ENCODE data around the gene LRRC28. TPM values are rescaled to one million over a fixed set of nuclear protein-coding genes. Genes with fewer than 3 reads are reported as not detected.
"Not testable (repeated sequence)": the region's sequence is repeated elsewhere in the genome, so short reads cannot be mapped to it uniquely, and the experiment has no call there.

Gene LRRC28
- total RNA-seq, 2 donors from 2014 or later = 21.3 to 27.7 TPM

DNA sequence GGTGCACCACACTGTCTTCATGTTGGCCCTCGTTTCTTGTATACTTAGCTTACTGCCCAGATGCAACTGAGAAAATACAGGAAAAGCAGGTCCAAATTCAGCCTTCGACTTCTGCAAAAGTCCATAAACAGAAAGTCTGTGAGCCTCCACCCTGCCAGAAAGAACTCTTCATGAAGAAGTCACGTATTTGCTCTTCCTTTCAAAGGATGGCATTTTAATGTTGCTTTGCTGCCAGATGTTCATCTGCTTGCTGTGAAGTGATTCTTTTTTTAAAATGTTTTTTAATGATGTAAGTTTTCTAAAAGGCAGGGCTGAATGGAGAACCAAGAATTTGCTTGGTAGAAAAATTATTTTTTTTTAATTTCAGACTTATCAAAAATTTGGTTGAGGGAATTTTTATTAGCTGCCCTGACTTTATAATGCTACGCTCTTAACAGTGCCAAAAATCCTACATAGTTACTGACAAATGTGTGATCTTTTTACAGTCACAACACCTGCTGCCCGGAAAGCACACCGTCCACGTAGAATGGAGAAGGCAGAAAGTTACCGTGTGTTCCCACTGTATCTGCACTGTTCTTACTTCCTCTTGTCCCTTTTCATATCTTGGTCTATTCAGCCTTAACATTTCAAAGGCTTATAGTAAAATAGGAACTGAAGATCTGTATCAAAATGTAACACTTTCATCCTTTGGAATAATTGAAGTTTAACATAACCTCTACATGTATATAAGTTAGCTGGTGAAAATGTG, 136.3 kb downstream of the LRRC28 start:
- DNase-seq (ENCODE audit: low spot score in 2 of 2) (no peak), ATAC-seq (no peak)
- Mint-ChIP-seq H3K36me3 (peaks cover 25 to 31% of the 10 kb centered on the region in 2 donors), H3K9me3 (peaks cover 11 to 14% of the 10 kb centered on the region in 2 donors), H3K27ac (no peak overlapping the region)

- no peak for DNase-seq (ENCODE audit: low spot score in 2 of 2)
- H3K36me3 Mint-ChIP-seq = peaks cover 37 to 46% of the 10 kb centered on the region in 2 donors
- no peak for ATAC-seq
- no peak overlapping the region for H3K27ac Mint-ChIP-seq
- H3K9me3 Mint-ChIP-seq = peaks cover 26 to 29% of the 10 kb centered on the region in 2 donors
Observed at GRCh38 chr15:99390667-99391066, 139.4 kb downstream of the LRRC28 start.

GRCh38 chr15:99393641-99394040, 142.4 kb downstream of the LRRC28 start:
- Mint-ChIP-seq H3K9me3 (peaks cover 26 to 29% of the 10 kb centered on the region in 2 donors), H3K27ac (no peak overlapping the region), H3K36me3 (peaks cover 31 to 40% of the 10 kb centered on the region in 2 donors)
- no peak for DNase-seq (ENCODE audit: low spot score in 2 of 2)
- ATAC-seq = no peak

DNA sequence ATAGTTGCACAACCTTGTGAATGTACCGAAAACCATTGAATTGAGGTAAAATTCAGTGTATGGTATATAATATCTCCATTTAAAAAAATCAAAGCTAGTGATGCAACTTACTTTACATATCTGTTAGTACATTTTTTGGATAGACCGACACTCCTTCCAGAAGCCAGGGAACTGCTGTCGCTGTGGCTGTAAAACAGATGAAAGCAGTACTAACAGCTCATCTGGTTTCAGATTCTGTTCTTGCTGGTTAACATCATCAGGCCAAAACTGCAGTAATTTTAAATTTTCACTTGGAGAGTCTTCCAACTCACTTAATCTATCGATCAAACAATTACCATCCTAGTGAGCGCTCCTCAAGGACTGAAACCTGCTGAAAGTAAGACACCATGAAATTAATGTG, 145.1 kb downstream of the LRRC28 start:
- Mint-ChIP-seq H3K9me3 (peaks cover 25% of the 10 kb centered on the region in 2 donors), H3K36me3 (peaks cover 21 to 30% of the 10 kb centered on the region in 2 donors), H3K27ac (no peak overlapping the region)
- DNase-seq (ENCODE audit: low spot score in 2 of 2) = no peak
- no peak for ATAC-seq

- no peak for DNase-seq (ENCODE audit: low spot score in 2 of 2)
- H3K27ac Mint-ChIP-seq = no peak overlapping the region
- no peak for ATAC-seq
- peaks cover 5 to 7% of the 10 kb centered on the region in 2 donors for H3K36me3 Mint-ChIP-seq
- peaks cover 0 to 6% of the 10 kb centered on the region in 2 donors for H3K9me3 Mint-ChIP-seq
Observed at GRCh38 chr15:99399061-99399460, 147.8 kb downstream of the LRRC28 start.

- peaks cover 0 to 1% of the 10 kb centered on the region in 2 donors for H3K9me3 Mint-ChIP-seq
- ATAC-seq (no peak), DNase-seq (ENCODE audit: low spot score in 2 of 2) (no peak)
- no peak overlapping the region for H3K27ac Mint-ChIP-seq
- peaks cover 1% of the 10 kb centered on the region in 2 donors for H3K36me3 Mint-ChIP-seq
Observed at GRCh38 chr15:99399618-99400017, 148.3 kb downstream of the LRRC28 start.

DNA sequence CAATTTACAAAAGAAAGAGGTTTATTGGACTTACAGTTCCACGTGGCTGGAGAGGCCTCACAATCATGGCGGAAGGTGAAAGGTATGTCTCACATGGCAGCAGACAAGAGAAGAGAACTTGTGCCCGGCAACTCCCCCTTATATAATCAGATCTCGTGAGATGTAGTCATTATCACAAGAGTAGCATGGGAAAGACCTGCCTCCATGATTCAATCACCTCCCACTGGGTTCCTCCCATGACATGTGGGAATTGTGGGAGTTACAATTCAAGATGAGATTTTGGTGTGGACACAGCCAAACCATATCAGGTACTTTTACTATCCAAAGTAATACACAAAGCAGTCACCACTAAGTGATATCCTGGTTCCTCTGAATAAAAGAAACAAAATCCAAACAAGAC, 149.9 kb downstream of the LRRC28 start:
- not testable (repeated sequence) for H3K27ac Mint-ChIP-seq; H3K36me3 Mint-ChIP-seq; DNase-seq (ENCODE audit: low spot score in 2 of 2); H3K9me3 Mint-ChIP-seq; ATAC-seq

- H3K36me3 Mint-ChIP-seq = no peaks in the 10 kb centered on the region
- no peak overlapping the region for H3K27ac Mint-ChIP-seq
- no peaks in the 10 kb centered on the region for H3K9me3 Mint-ChIP-seq
- DNase-seq (ENCODE audit: low spot score in 2 of 2) = no peak
- ATAC-seq = no peak
Observed at GRCh38 chr15:99402014-99402729, 150.9 kb downstream of the LRRC28 start.

GRCh38 chr15:99403597-99403996, 152.3 kb downstream of the LRRC28 start:
- no peak for DNase-seq (ENCODE audit: low spot score in 2 of 2)
- no peak for ATAC-seq
- peak overlapping the region in 1 of 2 donors; percentile 58 for H3K27ac Mint-ChIP-seq
- no peaks in the 10 kb centered on the region for H3K9me3 Mint-ChIP-seq
- H3K36me3 Mint-ChIP-seq = no peaks in the 10 kb centered on the region

- Mint-ChIP-seq H3K9me3 (no peaks in the 10 kb centered on the region), H3K36me3 (no peaks in the 10 kb centered on the region), H3K27ac (no peak overlapping the region)
- DNase-seq (ENCODE audit: low spot score in 2 of 2) = no peak
- no peak for ATAC-seq
Observed at GRCh38 chr15:99404454-99404853, 153.2 kb downstream of the LRRC28 start.

- Mint-ChIP-seq H3K36me3 (no peaks in the 10 kb centered on the region), H3K9me3 (no peaks in the 10 kb centered on the region), H3K27ac (no peak overlapping the region)
- ATAC-seq = no peak
- no peak for DNase-seq (ENCODE audit: low spot score in 2 of 2)
Observed at GRCh38 chr15:99406120-99406519, 154.8 kb downstream of the LRRC28 start.

GRCh38 chr15:99406716-99407487, 155.6 kb downstream of the LRRC28 start:
- H3K36me3 Mint-ChIP-seq = no peaks in the 10 kb centered on the region
- ATAC-seq (no peak), DNase-seq (ENCODE audit: low spot score in 2 of 2) (no peak)
- no peak overlapping the region for H3K27ac Mint-ChIP-seq
- H3K9me3 Mint-ChIP-seq = no peaks in the 10 kb centered on the region

DNA sequence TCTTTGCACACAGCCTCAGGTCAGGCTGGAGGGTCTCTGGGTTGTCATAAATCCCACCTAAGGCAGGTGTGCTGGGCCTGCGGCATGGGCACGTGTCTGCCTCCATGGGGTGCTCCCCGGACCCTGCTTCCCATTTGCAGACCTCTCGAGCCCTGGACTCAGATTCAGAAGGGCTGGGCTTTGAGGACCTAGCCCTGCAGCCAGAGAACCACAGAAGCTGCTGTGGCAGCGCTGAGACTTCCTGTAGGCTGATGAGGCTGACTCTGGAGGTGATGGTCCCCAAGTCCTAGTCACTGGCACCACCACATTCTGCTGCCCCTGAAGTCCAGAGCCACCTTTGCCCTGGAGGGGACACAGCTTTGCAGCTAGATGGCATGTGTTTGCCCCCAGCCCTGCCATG, 156.4 kb downstream of the LRRC28 start:
- ATAC-seq (no peak), DNase-seq (ENCODE audit: low spot score in 2 of 2) (no peak)
- H3K27ac Mint-ChIP-seq = no peak overlapping the region
- H3K9me3 Mint-ChIP-seq = no peaks in the 10 kb centered on the region
- H3K36me3 Mint-ChIP-seq = no peaks in the 10 kb centered on the region

GRCh38 chr15:99408236-99409096, 157.2 kb downstream of the LRRC28 start:
- no peak for ATAC-seq
- Mint-ChIP-seq H3K36me3 (no peaks in the 10 kb centered on the region), H3K27ac (no peak overlapping the region), H3K9me3 (no peaks in the 10 kb centered on the region)
- no peak for DNase-seq (ENCODE audit: low spot score in 2 of 2)

DNA sequence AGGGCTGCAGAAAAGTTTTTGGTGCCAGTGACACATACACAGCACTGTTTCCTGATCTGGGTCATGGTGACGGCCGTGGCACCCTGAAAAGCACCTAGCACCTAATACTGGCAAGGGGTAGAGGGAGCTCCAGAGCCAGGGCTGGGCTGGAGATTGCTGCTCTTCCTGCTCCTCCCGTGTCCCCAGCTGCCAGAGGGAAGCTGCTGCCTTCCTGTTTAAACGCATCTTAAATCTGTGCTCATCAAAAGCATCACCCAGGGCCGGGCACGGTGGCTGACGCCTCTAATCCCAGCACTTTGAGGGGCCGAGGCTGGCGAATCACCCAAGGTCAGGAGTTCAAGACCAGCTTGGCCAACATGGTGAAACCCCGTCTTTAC, 157.8 kb downstream of the LRRC28 start:
- no peaks in the 10 kb centered on the region for H3K36me3 Mint-ChIP-seq
- ATAC-seq (peak; percentile 52 to 57), DNase-seq (ENCODE audit: low spot score in 2 of 2) (no peak)
- H3K9me3 Mint-ChIP-seq = no peaks in the 10 kb centered on the region
- H3K27ac Mint-ChIP-seq = no peak overlapping the region

DNA sequence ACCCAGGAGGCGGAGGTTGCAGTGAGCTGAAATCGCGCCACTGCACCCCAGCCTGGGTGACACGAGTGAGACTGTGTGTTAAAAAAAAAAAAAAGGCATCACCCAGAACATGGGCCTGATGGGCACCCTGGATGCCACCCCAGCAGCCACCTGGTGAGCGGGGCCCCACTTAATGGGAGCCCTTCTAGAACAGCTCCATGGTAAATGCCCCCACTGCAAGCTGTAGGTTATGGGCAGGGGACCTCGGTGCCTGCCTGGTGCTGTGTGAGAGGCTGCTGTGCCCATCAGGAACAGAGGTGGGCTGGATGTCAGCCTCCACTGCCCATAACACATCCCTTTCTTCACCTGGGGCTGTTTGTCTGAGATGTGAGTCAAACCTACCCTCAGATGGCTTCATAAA, 158.3 kb downstream of the LRRC28 start:
- no peak for DNase-seq (ENCODE audit: low spot score in 2 of 2)
- no peak for ATAC-seq
- H3K36me3 Mint-ChIP-seq = no peaks in the 10 kb centered on the region
- no peak overlapping the region for H3K27ac Mint-ChIP-seq
- no peaks in the 10 kb centered on the region for H3K9me3 Mint-ChIP-seq
